HUES64 (cell line): ENCODE measurements around the gene FLAD1. TPM values are rescaled to one million over a fixed set of nuclear protein-coding genes. Genes with fewer than 3 reads are reported as not detected.

Experiments
- H3K27ac ChIP-seq: 2 replicates; pipeline ENCODE4 v1.7.0; 2013; ENCODE audit warnings: low read depth, low read length, inconsistent platforms
- H3K27me3 ChIP-seq: 2 replicates; pipeline ENCODE4 v1.6.1; 2013; ENCODE audit warnings: mild to moderate bottlenecking, low read length; ENCODE audit not compliant: insufficient read depth
- H3K36me3 ChIP-seq: 2 replicates; pipeline ENCODE4 v1.6.1; 2013; ENCODE audit warnings: mild to moderate bottlenecking, low read length; ENCODE audit not compliant: insufficient read depth
- H3K4me1 ChIP-seq: 2 replicates; pipeline ENCODE4 v1.6.1; 2013; ENCODE audit warnings: mild to moderate bottlenecking, low read length, moderate library complexity; ENCODE audit not compliant: insufficient read depth
- H3K4me3 ChIP-seq: 2 replicates; pipeline ENCODE4 v1.5.1; 2013; ENCODE audit warnings: mild to moderate bottlenecking, low read length, moderate library complexity
- H3K9ac ChIP-seq: 2 replicates; pipeline ENCODE4 v1.6.1; 2013; ENCODE audit warnings: mild to moderate bottlenecking, low read depth, low read length
- H3K9me3 ChIP-seq: 2 replicates; pipeline ENCODE4 v1.6.1; 2013; ENCODE audit warnings: low read depth, low read length; ENCODE audit not compliant: insufficient read depth
- WGBS: fragments of 150-250, 120-280 bp; methylation state at CpG from one replicate; pipeline ENCODE4 v1.1.7; 2013; ENCODE audit warnings: missing lambda C conversion rate; 5-methylcytosine and 5-hydroxymethylcytosine counted together
- polyA plus RNA-seq, 2 experiments: library from polyadenylated mRNA; stranded (reverse); fragments of 50-300 nt; gene quantifications; one replicate each; pipeline ENCODE4 v1.2.3, GENCODE V29; 2013

FLAD1 gene
- 58.3 TPM for polyA plus RNA-seq (2013, experiment 1 of 2)
- 49.8 TPM for polyA plus RNA-seq (2013, experiment 2 of 2)

DNA sequence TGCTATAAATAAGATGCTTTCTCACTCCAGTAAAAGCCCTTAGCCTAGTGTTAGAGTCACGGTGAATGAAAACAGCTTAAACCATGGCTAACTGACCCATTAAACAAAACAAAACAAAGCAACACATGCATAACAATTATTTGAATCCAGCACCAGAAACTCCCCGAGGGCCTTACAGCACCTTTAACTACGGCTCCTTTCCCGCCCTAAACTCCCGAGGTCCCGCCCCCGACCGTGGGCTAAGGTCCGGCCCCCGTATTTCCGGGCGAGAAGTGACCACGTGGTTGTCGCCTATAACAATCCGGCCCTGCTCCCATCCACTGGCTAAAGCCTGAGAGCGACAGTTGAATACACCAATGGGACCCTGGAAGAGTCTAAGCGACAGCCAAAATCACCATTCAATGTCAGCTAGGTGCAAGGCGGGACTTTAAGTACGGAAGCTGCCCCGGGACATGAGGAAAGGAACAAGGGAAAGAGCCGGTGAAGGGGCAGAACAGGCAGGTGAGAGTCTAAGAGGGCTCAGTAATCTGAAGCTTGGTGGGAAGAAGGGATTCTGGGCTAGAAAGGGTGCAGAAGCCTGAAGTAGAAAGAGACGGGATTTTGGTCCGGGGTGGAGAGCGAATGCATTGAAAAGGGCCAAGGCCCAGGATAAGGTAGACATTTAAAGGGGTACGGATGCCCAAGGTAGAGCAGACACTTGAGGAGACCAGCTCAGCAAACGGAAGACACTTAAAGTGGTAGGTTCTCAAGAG, at the start of gene FLAD1:
TSS of gene FLAD1 (plus strand) at position 448 of the 752 bp plus-strand sequence. CDS start 351 bp downstream, outside the sequence.
- Histone ChIP-seq H3K27ac (peak within 1 kb of the TSS; percentile 99), H3K9ac (peak within 1 kb of the TSS; percentile 94), H3K36me3 (peaks cover 53% of the 10 kb centered on the region), H3K27me3 (no peaks in the 10 kb centered on the region), H3K9me3 (no peaks in the 10 kb centered on the region), H3K4me3 (peak within 1 kb of the TSS; percentile 94), H3K4me1 (peaks cover 6% of the 10 kb centered on the region; the same call in 1 of the 2 replicates)
- under 1% methylated on average over 26 of the region's 26 CpGs for WGBS

DNA sequence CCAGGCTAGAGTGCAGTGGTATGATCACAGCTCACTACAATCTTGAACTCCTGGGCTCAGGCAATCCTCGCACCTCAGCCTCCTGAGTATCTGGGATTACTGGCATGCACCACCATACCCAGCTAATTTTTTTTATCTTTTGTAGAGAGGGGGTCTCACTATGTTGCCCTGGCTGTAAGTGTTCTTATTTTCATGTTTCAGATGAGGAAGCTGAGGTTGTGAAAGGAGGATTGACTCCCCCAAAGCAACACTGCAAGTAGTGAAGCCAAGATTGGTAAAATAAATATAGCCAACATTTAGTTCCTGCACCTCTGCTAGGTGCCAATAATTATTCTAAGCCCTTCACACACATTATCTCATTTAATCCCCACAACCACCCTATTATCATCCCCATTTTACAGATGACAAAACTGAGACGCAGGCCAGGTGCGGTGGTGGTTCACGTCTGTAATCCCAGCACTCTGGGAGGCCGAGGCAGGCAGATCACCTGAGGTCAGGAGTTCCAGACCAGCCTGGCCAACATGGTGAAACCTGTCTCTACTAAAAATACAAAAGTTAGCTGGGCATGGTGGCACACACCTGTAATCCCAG, 48.7 kb upstream of the FLAD1 start:
- 98% methylated on average over 5 of the region's 5 CpGs for WGBS
- H3K4me1 ChIP-seq: no peaks in the 10 kb centered on the region

DNA sequence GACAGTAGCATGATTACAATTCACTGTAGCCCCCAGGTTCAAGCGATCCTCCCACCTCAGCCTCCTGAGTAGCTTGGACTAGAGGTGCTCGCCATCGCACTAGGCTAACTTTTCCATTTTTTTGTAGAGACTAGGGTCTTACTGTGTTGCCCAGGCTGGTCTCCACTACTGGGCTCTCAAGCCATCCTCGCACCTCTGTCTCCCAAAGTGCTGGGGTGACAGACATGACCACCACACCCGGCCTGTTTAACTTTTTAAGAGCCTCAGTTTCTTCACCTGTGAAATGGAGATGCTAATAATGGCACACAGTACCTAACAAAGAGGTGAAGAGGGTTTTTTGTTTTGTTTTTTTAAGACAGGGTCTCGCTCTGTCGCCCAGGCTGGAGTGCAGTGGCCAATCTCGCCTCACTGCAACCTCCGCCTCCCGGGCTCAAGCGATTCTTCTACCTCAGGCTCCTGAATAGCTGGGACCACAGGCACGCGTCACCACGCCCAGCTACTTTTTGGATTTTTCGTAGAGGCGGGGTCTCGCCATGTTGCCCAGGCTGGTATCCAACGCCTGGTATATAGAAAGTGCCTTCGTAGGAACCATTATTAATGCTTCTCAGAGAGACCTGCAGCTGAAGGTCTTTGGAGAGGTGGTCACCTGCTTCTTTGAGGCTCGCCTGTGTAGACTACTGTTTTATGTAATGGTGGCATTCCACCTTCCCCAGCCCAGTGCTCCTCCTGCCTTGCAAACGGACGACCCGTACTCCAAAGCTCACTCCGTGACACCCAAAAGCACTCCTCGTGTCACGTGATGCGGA, 47.2 kb upstream of the FLAD1 start:
- H3K4me1 ChIP-seq: peaks cover 8% of the 10 kb centered on the region; the same call in 1 of the 2 replicates
- H3K27ac ChIP-seq: peak overlapping the region; percentile 89; the same call in 1 of the 2 replicates
- 50% methylated on average over 26 of the region's 27 CpGs for WGBS
- H3K27me3 ChIP-seq: no peaks in the 10 kb centered on the region
- H3K9ac ChIP-seq: peak overlapping the region; percentile 98
- H3K9me3 ChIP-seq: no peaks in the 10 kb centered on the region
- H3K36me3 ChIP-seq: no peaks in the 10 kb centered on the region
- H3K4me3 ChIP-seq: peak overlapping the region; percentile 80

More for the DNA sequence above, 48.7 kb upstream of the FLAD1 start:
- no peaks in the 10 kb centered on the region for H3K36me3 ChIP-seq
- H3K27ac ChIP-seq: no peak overlapping the region
- H3K9me3 ChIP-seq: no peaks in the 10 kb centered on the region
- H3K9ac ChIP-seq: no peak overlapping the region
- H3K27me3 ChIP-seq: no peaks in the 10 kb centered on the region
- H3K4me3 ChIP-seq: no peak overlapping the region

DNA sequence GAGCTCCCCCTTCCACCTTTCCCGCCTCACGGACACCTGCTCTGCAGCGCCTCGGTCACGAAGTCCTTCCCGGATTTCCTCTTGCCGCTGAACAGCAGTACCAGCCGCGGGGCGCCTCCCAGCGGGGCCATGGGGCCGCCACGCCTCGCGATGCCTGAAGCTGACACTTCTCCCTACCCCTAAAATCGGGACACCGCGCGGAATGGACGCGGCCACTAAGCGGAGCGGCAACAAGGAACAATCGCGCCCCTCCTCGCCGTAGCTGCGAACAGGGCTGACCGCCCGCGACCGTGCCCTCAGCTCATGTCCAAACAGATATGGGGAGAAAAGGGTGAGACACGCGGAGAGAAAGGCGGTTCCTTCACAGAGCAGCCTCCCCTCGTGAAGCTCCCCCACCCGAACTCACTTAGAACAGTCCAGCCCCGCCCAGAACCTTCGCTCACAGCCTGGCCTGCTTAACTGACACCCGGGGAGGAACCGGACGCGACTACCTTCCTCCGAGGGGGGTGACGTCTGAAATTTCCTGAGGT, 46.5 kb upstream of the FLAD1 start, which contains the start of gene PMVK:
TSS of gene PMVK (minus strand) at position 165 of the 530 bp plus-strand sequence. CDS start at position 131, 34 bp downstream.
- Histone ChIP-seq H3K4me1 (peaks cover 8% of the 10 kb centered on the region; the same call in 1 of the 2 replicates), H3K4me3 (peak within 1 kb of the TSS; percentile 80), H3K9ac (peak within 1 kb of the TSS; percentile 98), H3K9me3 (no peaks in the 10 kb centered on the region), H3K27me3 (no peaks in the 10 kb centered on the region), H3K36me3 (no peaks in the 10 kb centered on the region), H3K27ac (peak within 1 kb of the TSS; percentile 89)
- under 1% methylated on average over 45 of the region's 45 CpGs for WGBS

DNA sequence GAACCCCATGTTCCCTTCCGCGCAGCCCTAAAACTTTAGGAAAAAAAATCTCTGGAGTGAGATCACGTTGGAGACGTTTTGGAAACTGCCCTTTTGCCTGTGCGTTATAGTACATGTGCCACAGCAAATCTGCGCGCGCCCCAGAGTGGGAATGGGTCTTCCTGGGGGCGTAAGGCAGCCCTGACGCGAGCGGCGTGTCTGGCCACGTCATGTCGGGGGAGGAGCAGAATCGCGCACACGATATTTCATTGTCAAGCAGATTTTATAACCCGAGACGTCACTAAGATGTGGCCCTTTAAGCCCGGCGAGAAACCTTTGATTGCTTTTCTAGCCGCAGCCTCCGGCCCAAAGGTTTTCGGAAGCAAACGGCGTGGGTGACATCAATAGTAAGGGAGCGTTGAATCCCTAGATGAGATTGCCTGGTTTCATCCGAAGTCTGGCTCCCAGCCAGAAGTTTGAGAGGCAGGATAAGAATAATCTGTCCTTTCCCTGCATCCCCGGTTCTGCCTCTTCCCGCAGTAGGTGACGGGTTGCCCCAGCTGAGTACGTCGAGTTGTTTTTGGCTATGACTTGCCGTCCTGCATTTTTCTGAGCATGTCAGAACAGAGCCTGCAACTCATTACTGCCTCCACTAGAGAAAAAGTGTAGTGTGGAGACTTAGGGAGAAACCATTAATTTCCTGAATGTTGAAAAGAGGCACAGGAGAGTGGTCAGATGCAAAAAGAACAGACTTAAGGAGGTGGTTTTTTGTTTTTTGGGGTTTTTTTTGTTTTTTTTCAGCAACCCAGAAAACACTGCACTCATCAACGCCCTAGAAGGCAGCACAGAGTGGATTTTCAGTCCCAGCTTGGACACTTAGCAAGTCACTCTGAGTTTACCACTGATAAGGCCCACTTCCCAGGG, 45.8 kb upstream of the FLAD1 start:
- 2% methylated on average over 36 of the region's 36 CpGs for WGBS
- no peaks in the 10 kb centered on the region for H3K9me3 ChIP-seq
- peaks cover 8% of the 10 kb centered on the region; the same call in 1 of the 2 replicates for H3K4me1 ChIP-seq
- no peaks in the 10 kb centered on the region for H3K36me3 ChIP-seq
- H3K27ac ChIP-seq: peak overlapping the region; percentile 89
- no peaks in the 10 kb centered on the region for H3K27me3 ChIP-seq
- peak overlapping the region; percentile 98 for H3K9ac ChIP-seq
- H3K4me3 ChIP-seq: peak overlapping the region; percentile 80

DNA sequence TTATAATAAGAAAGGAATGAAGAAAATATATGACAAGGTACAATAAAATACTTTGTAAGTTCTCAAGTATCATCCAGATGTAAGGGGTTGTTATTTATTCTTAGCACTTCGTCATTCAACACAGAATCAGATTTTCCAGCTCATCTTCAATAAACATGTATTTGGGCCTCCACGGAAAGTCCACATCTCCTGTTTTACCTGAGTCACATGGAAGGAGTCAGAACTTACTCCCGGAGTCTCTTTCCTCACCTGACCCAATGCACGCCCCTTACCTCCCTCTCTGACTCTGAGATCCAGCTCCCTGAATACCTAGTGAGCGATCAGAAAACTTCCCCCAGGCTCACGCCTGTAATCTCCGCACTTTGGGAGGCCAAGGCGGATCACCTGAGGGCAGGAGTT, 45.2 kb upstream of the FLAD1 start:
- Histone ChIP-seq H3K36me3 (no peaks in the 10 kb centered on the region), H3K27ac (peak overlapping the region; percentile 89; the same call in 1 of the 2 replicates), H3K4me1 (peaks cover 8% of the 10 kb centered on the region; the same call in 1 of the 2 replicates), H3K27me3 (no peaks in the 10 kb centered on the region), H3K4me3 (0 out of 2 replicates have a peak overlapping the region, but pooled peaks have one; percentile 80), H3K9ac (no peak overlapping the region), H3K9me3 (no peaks in the 10 kb centered on the region)
- WGBS: 91% methylated on average over 8 of the region's 8 CpGs

DNA sequence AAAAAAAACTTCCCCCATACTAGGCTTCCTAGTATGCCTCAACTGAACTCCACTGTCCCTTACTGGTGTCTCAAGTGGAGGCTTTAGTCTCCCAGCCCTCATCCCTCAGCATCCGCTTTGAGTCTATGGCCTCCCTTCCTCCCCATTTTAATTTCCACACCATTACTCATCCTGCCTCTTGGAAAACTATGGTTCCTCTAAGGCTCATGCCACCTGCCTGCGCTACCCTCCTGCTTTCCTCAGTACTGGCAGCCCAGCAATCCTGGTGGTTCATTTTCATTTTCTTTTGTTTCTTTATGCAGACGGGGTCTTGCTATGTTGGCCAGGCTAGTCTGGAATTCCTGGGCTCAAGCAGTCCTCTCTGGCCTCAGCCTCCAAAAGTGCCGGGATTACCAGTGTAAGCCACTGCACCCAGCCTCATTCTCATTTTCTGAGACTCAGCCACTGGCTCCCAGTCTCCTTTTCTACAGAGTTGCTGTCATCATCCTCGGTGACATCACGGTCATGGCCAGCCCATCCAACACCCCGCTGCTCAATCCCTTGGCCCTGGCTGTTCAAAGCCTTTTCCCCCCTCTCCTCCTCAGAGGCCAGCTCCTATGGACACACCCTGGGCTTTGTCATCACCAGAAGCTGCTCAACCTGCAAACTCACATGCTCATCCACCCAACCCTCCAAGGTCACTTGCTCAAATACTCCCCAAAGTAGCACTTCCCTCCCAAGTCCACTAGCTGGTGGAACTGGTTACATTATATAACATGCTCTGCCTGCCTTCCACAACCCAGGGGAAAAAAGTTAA, 44.3 kb upstream of the FLAD1 start:
- H3K4me3 ChIP-seq: no peak overlapping the region
- H3K36me3 ChIP-seq: no peaks in the 10 kb centered on the region
- H3K27me3 ChIP-seq: no peaks in the 10 kb centered on the region
- H3K27ac ChIP-seq: no peak overlapping the region
- no peaks in the 10 kb centered on the region for H3K9me3 ChIP-seq
- WGBS: 96% methylated on average over 7 of the region's 7 CpGs
- H3K9ac ChIP-seq: no peak overlapping the region
- H3K4me1 ChIP-seq: peaks cover 8% of the 10 kb centered on the region; the same call in 1 of the 2 replicates

DNA sequence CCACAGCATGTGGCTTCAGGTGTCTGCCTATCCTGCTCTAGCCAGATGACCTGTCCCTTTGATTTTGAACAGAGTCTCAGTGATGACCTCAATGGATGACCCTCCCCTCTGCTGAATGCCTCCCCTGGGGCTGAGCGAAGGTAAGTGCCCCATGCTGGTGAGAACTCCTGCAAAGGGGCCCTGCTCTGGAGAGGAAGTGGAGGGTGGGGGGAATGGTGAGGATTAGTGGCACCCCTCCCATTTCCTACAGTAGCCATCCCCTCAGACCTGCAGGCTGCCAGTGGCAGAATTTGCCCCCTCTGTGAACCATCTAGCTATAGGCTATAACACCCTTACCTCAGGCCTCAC, 43.0 kb upstream of the FLAD1 start:
- 25% methylated on average over 1 of the region's 1 CpG for WGBS
- H3K4me1 ChIP-seq: peaks cover 8% of the 10 kb centered on the region; the same call in 1 of the 2 replicates
- no peak overlapping the region for H3K27ac ChIP-seq

DNA sequence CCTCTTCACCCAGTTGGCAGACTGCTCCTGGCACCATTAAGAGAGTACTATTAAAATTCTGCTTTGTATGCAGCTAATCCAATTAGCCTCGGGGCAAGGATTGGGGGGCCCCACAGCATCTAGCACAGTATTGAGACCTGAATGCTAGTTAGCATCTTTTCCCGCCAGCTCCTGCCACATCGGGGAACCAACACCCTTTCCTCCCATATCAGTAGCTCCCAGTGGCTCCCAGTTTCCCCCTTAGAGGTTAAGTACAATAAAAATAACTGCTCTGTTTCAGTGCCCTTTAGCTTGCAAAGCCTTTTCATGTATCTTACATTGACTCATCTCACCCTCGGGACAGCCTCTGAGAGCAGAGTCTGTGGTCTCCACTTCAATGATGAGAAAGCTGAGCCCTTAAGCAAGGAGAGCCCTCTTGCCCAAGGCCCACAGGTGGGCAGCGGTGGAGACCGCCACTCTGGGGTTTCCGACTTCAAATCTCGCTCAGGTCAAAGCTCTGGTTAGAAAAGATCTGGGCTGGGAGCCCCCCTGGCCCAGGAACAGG, 42.4 kb upstream of the FLAD1 start:
- 86% methylated on average over 8 of the region's 8 CpGs for WGBS
- peaks cover 8% of the 10 kb centered on the region; the same call in 1 of the 2 replicates for H3K4me1 ChIP-seq

More for the DNA sequence above, 43.0 kb upstream of the FLAD1 start:
- Histone ChIP-seq H3K27me3 (no peaks in the 10 kb centered on the region), H3K4me3 (no peak overlapping the region), H3K9ac (no peak overlapping the region), H3K36me3 (no peaks in the 10 kb centered on the region), H3K9me3 (no peaks in the 10 kb centered on the region)

More for the DNA sequence above, 42.4 kb upstream of the FLAD1 start:
- Histone ChIP-seq H3K9me3 (no peaks in the 10 kb centered on the region), H3K9ac (no peak overlapping the region), H3K4me3 (no peak overlapping the region), H3K36me3 (no peaks in the 10 kb centered on the region), H3K27ac (no peak overlapping the region), H3K27me3 (no peaks in the 10 kb centered on the region)
